CD4-positive, alpha-beta T cell treated with Interferon gamma for 1 hour (primary cell): ENCODE data around the gene MYLK3.
"Not testable (repeated sequence)": the region's sequence is repeated elsewhere in the genome, so short reads cannot be mapped to it uniquely, and the experiment has no call there.

Experiments used
- DNase-seq: peaks from one replicate; pipeline ENCODE4 v3.0.0-alpha.2; 2020

Gene MYLK3

DNA sequence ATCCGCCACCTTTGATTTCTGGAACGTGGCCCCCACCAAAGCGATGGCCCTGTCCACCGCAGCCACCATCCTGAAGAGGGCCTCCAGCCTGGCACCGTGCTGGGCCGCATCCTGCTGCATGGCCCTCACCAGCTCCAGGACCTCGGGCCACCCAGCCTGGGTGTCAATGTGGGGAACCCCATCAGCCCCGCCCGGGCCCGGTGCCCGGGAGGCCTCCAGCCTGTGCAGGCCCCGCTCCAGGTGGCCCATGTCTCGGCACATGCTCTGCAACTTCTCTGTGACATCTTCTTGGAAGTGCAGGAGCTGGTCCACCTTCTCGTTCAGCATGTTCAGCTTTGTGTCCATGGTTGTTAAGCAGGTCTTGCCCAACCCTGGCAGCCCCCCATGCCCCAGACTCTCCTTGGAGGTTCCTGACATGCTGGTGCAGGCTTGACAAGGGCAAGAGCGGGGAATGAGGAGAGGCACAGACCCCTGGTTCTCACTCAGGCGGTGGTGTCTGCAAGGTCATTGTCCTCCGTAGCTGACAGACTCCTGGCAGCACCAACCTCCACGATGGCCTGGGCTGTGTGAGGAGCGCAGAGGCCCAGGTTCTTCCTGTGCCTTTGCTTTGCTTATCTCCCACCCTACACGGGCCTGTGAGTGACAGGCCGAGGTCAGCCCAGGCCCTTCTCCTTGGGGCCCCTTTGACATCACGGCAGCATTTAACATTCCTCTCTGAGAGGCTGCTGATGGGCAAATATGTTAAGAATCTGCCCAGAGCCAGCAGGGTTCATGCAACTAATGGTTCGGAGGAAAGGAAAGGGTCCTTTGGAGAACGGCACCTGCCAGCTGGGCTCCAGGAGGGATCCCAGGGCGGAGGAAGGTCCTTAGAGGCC is at the start of gene MYLK3:
Gene MYLK3, minus strand, starts transcription at position 568 of the 875 bp plus-strand sequence. Its CDS starts 151 bp downstream, at position 417.
- no peak for DNase-seq

DNA sequence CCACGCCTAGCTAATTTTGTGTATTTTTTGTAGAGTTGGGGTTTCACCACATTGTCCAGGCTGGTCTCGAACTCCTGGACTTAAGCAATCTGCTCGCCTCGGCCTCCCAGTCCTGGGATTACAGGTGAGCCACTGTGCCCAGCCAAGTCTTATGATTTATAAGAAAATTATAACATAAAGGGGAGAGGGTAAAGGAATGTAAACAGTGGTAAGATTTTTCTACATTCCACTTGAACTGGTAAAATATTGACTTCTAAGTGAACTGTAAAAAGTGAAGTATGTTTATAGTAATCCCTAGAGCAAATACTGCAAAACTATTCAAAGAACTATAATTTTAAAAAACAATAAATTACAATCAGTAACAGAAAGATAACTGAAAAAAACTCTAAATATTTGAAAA is 49.4 kb upstream of the MYLK3 start:
- no peak for DNase-seq

DNA sequence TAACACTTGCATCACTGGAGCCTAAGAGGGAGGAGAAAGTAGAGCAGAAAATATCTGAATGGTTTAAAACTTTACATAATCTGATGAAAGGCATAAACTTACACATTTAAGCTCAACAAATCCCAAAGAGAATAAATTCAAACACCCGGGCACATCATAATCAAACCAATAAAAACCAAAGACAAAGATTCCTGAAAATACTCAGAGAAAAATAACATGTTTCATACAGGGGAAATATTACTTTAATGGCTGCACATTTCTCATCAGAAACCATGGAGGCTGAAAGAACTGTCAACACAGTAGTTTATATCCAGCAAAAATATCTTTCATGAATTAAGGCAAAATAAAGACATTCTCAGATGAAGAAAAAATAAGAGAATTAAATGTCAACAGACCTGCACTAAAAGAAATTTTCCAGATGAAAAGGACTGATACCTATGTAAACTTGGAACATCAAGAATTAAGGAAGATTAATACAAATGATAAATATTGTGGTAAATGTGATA is 48.7 kb upstream of the MYLK3 start:
- no peak for DNase-seq

DNA sequence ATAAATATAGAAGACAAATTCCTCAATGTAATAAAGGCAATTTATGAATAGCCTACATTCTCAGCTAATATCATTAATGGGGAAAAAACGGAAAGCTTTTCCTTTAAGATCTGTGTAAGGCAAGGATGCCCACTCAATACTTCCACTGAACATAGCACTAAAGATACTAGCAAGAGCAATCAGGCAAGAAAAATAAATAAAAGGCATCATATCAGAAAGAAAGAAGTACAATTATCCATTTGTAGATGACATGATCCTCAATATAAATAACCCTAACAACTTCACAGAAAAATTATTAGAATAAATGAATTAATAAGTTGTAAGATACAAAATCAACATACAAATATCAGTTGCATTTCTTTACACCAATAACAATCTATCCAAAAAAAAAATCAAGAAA is 45.7 kb upstream of the MYLK3 start:
- DNase-seq = no peak

DNA sequence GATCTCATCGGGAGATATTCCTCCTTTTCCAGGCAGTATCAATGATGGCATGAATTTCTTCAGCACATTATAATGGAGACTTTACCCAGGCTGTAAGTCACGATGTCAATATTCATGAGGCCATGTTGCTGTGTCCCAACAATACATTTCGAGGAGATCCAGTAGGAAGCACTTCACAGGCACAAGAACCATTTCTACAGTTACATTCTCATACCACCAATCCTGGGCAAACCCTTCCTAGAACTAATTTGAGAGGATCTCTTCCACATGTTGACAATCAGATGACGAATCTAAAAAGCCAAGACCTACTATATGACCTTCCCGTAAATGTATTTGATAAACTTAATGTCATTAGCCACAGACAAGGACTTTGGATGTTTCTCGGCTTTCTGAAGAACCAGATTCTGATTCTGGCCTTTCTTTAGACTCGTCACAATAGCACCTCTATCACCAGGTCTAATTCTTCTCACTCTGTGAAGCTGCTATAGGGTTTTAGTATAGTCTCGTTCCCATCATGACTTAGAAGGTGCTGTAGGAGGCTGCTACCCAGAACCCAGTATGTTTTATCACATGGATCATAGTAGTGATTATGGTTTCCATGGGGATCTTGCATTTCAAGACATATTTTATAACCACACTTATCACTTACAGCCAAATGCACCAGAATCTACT is 42.6 kb upstream of the MYLK3 start:
- DNase-seq = no peak

DNA sequence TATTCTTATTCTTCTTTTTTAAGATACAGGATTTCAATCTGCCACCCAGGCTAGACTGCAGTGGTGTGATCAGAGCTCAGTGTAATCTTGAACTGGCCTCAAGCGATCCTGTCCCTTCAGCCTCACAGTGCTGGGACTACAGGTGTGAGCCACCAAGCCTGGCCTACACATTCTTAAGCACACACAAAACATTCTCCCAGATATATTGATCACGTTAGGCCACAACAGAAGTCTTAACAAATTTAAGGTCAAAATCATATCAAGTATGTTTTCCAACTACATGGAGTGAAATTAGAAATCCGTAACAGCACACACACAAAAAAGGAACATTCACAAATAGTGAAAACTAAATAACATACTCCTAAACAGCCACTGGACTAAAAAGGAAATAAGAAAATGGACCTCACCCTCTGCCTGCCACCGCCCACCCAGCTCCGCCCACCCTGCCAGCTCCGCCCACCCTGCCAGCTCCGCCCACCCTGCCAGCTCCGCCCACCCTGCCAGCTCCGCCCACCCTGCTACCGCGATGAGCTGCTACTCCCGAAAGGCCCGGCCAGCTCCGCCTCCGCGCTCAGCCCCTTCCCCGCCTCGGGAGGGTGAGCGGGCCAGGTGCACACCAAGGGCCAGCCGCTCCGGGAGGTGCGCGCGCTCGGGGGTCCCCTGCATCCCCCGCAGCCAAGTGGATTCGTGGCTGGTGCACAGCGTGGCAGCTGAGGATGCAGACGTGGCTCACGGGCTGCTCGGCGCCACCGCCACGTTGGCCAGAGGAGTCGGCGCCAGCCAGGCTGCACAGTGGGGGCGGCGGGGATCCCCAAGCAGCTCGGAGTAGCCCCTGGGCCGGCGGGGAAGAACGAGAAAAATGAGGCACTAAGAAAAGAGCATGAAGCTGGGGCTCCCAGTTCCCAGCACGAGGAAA is 41.6 kb upstream of the MYLK3 start:
- DNase-seq = peak; percentile 85

DNA sequence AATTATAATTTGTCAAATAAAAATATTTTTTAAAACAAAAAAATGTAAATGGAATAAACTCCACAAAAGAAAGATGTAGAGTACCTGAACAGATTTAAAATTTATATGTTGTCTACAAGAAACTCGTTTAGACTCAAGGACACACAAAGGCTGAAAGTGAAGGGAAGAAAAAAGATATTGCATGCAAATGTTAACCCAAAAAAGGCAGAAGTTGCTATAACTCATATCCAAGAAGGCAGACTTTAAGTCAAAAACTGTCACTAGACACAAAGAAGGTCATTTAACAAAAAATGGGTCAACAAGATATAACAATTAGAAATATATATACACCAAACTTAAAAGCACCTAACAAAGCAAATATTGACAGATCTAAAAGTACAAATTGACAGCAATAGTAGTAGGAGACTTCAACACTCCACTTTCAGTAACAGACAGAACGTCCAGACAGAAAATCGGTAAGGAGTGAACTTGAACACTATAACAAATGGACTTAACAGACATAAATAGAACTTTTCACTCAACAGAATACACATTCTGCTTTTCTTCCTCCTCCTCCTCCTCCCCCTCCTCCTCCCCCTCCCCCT is 40.8 kb upstream of the MYLK3 start:
- no peak for DNase-seq

DNA sequence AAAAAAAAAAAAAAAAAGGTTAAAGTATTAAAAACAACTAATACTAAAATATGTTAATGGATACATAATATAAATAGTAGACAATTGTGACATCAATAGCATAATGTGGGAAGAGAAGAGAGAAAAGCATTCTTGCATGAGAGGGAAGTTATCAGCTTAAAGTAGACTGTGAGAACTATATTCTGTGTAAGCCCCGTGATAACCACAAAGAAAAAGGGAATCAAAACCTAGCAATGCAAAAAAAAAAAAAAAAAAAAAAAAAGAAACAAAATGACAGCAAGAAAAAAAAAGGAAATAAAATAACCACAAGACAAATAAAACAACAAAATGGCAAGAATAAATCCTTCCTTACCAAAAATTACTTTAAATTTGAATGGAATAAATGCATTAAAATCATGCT is 39.8 kb upstream of the MYLK3 start:
- DNase-seq = no peak

DNA sequence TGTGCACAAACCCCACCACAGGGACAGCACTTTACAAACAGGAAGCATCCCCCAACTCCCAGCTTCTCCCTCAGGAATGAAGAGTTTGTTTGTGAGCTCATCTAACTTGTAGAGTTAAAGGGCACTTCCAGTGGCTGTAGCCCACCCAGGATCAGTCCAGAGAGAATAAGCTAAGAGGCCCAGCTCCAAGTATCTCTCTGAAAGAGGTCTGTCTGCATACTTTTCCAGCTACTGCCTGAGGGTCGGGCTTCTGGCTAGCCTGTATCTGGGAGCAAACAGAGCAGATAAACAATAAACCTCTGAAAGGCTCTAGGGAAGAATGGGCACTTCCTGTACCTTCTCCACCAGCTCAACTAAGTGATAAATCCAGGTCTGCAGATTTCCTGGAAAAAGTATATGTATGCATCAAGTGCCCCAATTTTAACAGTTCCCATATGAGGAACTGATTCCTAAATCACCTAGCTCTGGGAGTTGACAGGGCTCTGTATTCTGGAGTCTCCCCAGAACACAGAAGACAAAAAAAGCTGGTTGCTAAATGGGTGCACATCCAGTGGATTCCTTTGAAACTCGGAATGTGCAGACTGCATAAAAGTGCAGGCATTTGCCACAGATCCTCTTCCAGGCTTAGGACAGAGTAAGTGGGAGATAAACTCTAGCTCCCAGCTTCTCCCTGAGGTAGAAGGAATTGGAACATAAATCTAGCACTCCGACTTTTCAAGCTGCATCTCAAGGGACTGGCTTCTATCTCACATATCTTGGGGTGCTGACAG is 37.1 kb upstream of the MYLK3 start:
- no peak for DNase-seq

DNA sequence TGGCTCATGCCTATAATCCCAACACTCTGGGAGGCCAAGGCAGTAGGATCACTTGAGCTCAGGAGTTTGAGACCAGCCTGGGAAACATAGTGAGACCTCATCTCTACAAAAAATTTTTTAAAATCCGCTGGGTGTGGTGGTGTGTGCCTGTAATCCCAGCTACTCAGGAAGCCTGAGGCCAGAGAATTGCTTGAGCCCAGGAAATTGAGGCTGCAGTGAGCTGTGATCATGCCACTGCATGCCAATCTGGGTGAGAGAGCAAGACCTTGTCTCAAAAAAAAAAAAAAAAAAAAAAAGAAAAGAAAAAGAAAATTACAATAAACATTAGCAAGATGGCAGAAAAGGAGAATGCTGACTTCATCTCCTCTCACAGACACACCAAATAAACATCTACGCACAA is 36.4 kb upstream of the MYLK3 start:
- DNase-seq = not testable (repeated sequence)

DNA sequence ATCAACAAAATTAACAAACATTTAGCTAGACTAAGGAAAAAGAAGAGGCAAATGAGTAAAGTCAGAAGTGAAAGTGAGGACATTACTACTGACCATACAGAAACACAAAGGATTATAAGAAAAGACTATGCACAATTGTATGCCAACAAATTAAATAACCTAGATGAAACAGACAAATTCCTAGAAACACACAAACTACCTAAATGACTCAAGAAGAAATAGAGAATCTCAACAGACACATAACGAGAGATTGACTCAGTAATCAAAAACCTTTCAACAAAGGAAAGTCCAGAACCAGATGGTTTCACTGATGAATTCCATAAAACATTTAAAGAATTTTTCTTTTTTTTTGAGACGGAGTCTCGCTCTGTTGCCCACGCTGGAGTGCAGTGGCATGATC is 35.7 kb upstream of the MYLK3 start:
- no peak for DNase-seq

DNA sequence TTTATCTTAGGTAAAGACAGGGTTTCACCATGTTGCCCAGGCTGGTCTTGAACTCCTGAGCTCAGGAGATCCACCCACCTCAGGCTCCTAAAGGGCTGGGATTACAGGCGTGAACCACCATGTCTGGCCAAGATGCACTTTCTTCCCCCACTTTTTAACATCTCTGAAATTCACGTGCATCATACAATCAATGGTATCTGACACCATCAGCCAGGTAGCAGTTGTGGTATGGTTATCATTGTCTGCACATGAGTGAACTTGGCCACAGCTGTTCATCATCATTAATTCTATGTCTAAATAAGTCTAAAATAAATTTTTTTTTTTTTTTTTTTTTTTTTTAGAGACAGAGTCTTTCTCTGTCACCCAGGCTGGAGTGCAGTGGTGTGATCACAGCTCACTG is 34.2 kb upstream of the MYLK3 start:
- DNase-seq = no peak

DNA sequence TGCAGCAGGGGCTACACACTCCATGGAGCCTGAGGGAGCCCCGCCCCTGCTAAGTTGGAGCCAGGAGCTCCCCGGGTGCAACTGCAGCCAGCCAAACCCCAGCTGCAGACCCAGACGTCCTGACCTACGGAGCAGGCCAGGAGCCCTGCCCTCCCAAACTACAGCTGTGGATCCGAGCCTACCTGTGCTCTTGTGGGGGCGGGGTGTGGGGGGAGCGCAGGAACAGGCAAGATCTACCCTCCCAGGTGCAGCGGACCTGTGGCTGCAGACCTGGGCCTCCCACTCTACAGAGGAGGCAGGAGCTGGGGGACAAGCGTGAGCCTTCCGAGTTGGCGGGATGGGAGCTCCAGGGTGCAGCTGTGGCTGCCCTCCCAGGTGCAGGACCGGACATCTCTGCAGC is 29.7 kb upstream of the MYLK3 start:
- no peak for DNase-seq

DNA sequence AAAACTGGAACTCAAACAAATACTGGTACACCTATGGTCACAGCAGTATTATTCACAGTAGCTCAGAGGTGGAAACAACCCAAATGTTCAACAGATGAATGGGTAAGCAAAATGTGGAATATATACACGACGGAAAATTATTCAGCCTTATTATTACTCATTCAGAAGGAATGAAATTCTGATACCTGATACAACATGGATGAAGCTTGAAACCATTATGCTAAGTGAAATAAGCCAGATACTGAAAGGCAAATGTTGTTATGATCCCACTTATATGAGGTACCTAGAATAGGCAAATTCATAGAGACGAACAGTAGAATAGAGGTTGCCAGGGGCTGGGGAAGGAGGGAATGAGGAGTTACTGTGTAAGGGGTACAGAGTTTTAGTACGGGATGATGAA is 27.1 kb upstream of the MYLK3 start:
- DNase-seq = no peak

DNA sequence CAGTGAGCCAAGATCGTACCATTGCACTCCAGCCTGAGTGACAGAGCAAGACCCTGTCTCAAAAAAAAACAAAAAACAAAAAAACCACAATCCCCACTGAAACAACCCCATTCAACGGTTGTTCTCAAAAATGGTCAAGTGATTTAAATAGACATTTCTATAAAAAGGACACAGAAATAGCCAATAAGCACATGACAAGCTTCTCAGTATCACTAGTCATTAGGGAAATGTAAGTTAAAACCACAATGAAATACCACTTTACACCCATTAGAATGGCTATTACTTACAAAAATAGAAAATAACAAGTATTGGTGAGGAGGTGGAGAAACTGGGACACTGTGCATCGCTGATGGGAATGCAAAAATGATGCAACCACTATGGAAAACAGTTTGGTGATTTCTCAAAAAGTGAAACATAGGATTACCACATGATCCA is 26.6 kb upstream of the MYLK3 start:
- no peak for DNase-seq

DNA sequence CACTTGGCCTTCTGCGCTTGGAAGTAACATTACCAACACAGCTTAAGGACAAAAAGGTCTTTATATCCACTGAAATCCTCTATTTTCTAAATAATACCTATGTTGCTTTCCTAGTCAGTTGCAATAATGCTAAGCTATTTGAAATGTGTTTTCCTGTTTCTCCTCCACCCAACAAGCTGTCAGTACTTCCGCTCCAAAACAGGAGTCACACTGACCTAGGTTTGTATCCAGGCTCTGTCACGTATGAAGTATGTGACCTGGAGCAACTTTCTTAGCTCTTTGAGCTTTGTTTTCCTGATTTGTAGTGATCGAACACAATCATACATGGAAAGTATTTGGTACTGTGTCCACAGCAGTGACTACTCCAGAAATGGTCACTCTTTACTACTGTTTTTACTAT is 24.3 kb upstream of the MYLK3 start:
- DNase-seq = no peak

DNA sequence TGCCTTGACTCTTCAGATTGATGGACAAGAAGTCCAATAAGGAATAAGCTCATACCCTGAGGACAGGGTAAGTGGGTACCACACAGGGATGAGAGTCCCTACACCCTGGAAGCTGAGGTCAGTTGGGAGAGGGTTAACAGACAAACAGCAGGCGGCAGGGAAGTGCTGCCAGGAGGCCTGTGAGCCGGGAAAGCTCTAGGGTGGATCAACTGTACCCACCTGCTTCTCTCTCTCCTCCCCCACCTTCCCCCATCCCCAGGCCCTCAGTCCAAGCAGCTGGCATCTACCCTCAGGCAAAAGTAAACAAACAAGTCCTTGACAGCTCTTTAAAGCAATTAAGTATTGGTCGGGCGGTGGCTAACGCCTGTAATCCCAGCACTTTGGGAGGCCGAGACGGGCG is 20.7 kb upstream of the MYLK3 start:
- no peak for DNase-seq

DNA sequence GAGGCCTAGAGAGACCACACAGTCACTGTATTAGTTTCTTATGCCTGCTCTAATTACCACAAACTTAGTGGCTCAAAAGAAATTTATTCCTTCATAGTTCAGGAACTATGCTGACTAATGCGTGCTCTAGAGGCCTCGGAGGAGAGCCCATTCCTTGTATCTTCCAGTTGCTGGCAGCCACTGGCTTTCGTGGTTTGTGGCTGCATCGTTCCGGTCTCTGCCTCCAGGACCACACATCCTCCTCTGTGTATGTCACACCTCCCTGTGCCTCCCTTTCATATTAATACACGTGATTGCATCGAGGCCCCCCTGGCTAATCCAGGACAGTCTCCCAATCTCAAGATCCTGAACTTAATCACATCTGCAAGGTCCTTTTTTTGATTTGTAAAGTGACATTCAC is 16.9 kb upstream of the MYLK3 start:
- no peak for DNase-seq

DNA sequence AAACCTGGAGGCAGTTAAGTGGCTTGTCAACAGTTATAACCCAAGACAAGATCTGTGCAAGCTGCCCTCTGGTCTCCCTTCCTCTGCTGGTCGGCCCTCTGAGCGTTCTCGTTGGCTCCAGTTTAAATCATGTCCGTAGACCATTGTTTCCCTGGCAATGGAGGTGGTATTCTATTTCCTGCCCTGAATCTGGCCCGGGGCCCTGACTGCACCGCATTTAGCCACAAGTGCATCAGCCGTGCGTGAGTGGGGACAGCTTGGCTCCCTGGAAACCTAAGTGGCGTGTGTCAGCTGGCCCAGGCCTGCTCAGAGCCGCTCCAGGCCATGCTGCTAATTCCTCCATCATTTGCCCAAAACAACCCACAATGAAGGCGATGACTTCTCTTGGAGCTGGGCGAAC is 15.0 kb upstream of the MYLK3 start:
- no peak for DNase-seq

DNA sequence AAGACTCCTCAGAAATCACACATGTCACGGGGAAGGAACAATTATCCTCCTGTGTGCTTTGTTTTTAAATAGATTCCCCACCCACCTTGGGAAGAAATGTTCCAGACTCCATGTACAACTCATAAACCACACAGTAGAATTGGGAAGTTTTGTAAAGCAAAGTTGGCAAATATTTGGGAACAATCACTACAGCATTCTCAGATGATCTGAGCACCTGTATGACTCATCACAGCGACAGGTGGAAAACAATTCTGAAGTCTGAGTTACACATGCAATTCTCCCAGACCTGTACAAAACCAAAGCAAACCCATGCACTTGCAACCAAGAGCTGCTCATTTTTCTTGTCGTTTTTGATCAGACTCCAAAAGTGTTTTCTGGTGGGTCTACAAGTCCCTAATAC is 14.4 kb upstream of the MYLK3 start:
- no peak for DNase-seq

DNA sequence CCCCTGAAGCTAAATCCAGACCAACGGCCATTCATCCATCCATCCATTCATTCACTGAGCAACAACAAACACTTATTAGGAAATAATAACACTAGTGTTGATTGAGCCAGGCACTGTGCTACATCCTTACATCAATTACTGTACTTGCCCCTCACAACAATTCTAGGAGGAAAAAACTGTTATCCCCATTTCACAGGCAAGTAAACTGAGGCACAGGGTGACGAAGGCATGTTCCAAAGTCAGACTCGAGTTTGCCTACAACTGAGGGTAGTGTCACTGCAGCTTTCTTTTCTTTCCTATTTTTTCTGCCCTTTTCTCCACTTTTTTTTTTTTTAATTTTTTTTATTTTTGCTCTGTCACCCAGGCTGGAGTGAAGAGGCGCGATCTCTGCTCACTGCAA is 11.2 kb upstream of the MYLK3 start:
- DNase-seq = no peak
